ENCODE data around the gene LDB1. TPM values are rescaled to one million over a fixed set of nuclear protein-coding genes. Genes with fewer than 3 reads are reported as not detected.

LDB1 gene
- total and polyA plus RNA-seq, 2 of the 13 experiments (the other 11 are each of a cell fraction or from before 2014, with no cell fraction given) = 17.2 to 45.5 TPM

DNA sequence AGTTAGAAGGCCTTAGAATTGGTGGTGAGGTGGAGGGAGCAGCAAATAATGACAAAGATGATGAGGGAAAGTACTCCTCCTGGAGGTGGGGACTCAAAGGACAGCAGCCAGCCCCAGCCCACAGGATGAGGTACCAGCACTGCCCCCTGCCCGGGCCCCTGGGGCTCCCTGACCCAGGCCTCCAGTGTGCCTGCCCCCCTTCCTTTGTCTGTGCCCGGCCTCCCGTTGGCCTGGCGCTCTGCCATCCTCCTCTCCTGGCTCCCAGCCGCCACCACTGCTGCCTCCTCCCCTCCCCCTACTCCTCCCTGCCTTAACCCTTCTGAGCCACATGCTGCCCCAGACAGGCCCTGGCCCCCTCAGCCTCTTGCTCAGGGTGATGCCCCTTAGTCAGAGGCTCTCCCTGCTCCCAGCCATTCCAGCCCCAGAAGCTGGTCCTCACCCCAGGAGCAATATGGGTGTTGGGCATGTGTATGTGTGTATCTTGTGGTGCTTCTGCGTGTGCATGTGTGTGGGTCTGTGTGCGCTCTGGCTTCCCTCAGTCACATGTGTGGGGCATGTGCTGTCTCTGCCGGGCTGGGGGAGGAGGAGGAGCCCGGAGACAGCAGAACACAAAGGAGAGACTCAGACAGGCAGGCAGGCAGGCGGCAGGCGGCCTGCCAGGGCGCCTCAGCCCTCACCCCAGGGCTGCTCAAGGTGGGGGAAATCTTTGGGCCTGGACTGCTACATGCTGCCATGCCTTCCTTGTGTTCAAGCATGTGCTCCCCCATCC, 2.6 kb downstream of the LDB1 start (continued):
- no peak for TF ChIP-seq ZSCAN31 (CRISPR knock-in tag; IDR thresholded peaks at IDR 0.05; ENCODE audit: low read depth)
- TF ChIP-seq SMAD9 (CRISPR knock-in tag; IDR thresholded peaks at IDR 0.05) = no peak
- 0 out of 2 replicates have a peak, but pooled peaks have one; percentile 9 for TF ChIP-seq SP4 (CRISPR knock-in tag; IDR thresholded peaks at IDR 0.05)
- no peak for TF ChIP-seq ZNF282 (IDR thresholded peaks at IDR 0.05; ENCODE audit: partially characterized antibody)
- no peak for TF ChIP-seq SP140L (CRISPR knock-in tag; IDR thresholded peaks at IDR 0.05; ENCODE audit: borderline replicate concordance)
- no peak for TF ChIP-seq NCOA1 (CRISPR knock-in tag; IDR thresholded peaks at IDR 0.05)
- TF ChIP-seq MIER3 (CRISPR knock-in tag; IDR thresholded peaks at IDR 0.05; ENCODE audit: borderline replicate concordance) = no peak
- no peak for TF ChIP-seq TP53 (CRISPR knock-in tag; conservative IDR thresholded peaks at IDR 0.05)
- TF ChIP-seq, protein P1, sequence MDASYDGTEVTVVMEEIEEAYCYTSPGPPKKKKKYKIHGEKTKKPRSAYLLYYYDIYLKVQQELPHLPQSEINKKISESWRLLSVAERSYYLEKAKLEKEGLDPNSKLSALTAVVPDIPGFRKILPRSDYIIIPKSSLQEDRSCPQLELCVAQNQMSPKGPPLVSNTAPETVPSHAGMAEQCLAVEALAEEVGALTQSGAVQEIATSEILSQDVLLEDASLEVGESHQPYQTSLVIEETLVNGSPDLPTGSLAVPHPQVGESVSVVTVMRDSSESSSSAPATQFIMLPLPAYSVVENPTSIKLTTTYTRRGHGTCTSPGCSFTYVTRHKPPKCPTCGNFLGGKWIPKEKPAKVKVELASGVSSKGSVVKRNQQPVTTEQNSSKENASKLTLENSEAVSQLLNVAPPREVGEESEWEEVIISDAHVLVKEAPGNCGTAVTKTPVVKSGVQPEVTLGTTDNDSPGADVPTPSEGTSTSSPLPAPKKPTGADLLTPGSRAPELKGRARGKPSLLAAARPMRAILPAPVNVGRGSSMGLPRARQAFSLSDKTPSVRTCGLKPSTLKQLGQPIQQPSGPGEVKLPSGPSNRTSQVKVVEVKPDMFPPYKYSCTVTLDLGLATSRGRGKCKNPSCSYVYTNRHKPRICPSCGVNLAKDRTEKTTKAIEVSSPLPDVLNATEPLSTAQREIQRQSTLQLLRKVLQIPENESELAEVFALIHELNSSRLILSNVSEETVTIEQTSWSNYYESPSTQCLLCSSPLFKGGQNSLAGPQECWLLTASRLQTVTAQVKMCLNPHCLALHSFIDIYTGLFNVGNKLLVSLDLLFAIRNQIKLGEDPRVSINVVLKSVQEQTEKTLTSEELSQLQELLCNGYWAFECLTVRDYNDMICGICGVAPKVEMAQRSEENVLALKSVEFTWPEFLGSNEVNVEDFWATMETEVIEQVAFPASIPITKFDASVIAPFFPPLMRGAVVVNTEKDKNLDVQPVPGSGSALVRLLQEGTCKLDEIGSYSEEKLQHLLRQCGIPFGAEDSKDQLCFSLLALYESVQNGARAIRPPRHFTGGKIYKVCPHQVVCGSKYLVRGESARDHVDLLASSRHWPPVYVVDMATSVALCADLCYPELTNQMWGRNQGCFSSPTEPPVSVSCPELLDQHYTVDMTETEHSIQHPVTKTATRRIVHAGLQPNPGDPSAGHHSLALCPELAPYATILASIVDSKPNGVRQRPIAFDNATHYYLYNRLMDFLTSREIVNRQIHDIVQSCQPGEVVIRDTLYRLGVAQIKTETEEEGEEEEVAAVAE (CRISPR knock-in tag; IDR thresholded peaks at IDR 0.05; ENCODE audit: borderline replicate concordance) = no peak
- no peak for TF ChIP-seq RFX5 (IDR thresholded peaks at IDR 0.05; ENCODE audit: low read depth, low read length)
- TF ChIP-seq MAZ (IDR thresholded peaks at IDR 0.05; ENCODE audit: borderline replicate concordance, low read depth, low read length) = 0 out of 2 replicates have a peak, but pooled peaks have one; percentile 16
- peak; percentile 44; the same call in 1 of the 2 replicates for TF ChIP-seq MAZ (CRISPR knock-in tag; IDR thresholded peaks at IDR 0.05; ENCODE audit: low read depth)
- TF ChIP-seq ATF1 (CRISPR knock-in tag; IDR thresholded peaks at IDR 0.05) = no peak
- TF ChIP-seq SOX6 (IDR thresholded peaks at IDR 0.05) = no peak
- TF ChIP-seq SOX6 (CRISPR knock-in tag; IDR thresholded peaks at IDR 0.05) = peak; percentile 51; the same call in 1 of the 2 replicates
- no peak for TF ChIP-seq JARID2 (CRISPR knock-in tag; IDR thresholded peaks at IDR 0.05; ENCODE audit: insufficient replicate concordance)
- TF ChIP-seq, protein P2, sequence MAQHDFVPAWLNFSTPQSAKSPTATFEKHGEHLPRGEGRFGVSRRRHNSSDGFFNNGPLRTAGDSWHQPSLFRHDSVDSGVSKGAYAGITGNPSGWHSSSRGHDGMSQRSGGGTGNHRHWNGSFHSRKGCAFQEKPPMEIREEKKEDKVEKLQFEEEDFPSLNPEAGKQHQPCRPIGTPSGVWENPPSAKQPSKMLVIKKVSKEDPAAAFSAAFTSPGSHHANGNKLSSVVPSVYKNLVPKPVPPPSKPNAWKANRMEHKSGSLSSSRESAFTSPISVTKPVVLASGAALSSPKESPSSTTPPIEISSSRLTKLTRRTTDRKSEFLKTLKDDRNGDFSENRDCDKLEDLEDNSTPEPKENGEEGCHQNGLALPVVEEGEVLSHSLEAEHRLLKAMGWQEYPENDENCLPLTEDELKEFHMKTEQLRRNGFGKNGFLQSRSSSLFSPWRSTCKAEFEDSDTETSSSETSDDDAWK (CRISPR knock-in tag; IDR thresholded peaks at IDR 0.05) = no peak
- 0 out of 2 replicates have a peak, but pooled peaks have one; percentile 59 for TF ChIP-seq TARDBP (CRISPR knock-in tag; IDR thresholded peaks at IDR 0.05)
- no peak for TF ChIP-seq ZFP90 (CRISPR knock-in tag; IDR thresholded peaks at IDR 0.05; ENCODE audit: borderline replicate concordance)
- no peak for TF ChIP-seq ZNF629 (CRISPR knock-in tag; conservative IDR thresholded peaks at IDR 0.05)
- TF ChIP-seq NCOA5 (CRISPR knock-in tag; IDR thresholded peaks at IDR 0.05) = no peak
- TF ChIP-seq, protein P3, sequence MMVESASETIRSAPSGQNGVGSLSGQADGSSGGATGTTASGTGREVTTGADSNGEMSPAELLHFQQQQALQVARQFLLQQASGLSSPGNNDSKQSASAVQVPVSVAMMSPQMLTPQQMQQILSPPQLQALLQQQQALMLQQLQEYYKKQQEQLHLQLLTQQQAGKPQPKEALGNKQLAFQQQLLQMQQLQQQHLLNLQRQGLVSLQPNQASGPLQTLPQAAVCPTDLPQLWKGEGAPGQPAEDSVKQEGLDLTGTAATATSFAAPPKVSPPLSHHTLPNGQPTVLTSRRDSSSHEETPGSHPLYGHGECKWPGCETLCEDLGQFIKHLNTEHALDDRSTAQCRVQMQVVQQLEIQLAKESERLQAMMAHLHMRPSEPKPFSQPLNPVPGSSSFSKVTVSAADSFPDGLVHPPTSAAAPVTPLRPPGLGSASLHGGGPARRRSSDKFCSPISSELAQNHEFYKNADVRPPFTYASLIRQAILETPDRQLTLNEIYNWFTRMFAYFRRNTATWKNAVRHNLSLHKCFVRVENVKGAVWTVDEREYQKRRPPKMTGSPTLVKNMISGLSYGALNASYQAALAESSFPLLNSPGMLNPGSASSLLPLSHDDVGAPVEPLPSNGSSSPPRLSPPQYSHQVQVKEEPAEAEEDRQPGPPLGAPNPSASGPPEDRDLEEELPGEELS (CRISPR knock-in tag; IDR thresholded peaks at IDR 0.05) = no peak
- TF ChIP-seq CBX1 (IDR thresholded peaks at IDR 0.05; ENCODE audit: low read depth) = no peak
- TF ChIP-seq ATRX (CRISPR knock-in tag; IDR thresholded peaks at IDR 0.05; ENCODE audit: borderline replicate concordance) = no peak
- TF ChIP-seq ZNF264 (CRISPR knock-in tag; IDR thresholded peaks at IDR 0.05) = no peak
